ENCODE measurements around the gene GPSM1. TPM values are rescaled to one million over a fixed set of nuclear protein-coding genes. Genes with fewer than 3 reads are reported as not detected.

GPSM1 gene
- total RNA-seq, 3 donors from 2014 or later, result 2.4 to 15.0 (median 4.2) TPM

DNA sequence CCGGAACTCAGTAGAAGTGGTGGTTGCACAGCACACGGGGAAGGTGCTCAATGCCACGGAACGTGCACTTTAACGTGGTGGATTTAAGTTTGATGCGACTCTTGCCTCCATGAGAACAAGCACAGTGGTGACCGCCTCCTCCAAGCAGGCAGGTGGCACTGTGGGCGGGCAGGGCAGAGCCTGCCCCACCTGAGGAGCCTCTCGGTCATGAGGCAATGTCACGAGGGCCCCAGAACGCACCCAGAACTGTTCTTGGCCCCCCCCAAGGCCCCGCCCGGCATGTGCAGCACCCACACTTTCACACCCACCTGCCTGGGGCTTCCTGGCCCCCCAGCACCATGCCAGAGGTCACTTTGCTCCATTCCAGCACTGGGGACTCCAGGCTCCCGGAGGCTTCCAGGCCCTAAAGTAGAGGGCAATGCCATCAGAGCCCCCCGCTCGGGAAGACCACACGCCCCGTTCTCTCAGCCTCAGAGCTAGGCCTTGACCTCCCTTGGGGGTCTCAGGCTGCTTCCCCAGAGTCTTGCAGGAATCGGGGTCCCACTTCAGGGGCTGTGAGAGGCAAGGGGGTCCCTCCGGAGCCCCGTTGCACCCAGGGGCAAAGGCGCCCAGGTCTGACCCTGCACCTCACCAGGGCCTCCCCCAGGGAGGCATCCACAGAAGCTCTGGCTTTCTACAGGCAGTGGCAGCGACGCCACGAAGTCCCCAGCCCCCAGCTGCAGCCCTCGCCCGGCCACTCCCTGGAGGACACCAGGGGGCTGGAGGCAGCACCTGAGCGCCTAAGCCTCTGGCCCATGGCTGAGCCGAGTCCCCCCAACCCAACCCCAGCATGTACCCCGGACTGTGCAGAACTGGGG lies 37.5 kb upstream of the GPSM1 start:
- Histone ChIP-seq H3K4me1 (ENCODE audit: low read depth) (no peaks in the 10 kb centered on the region), H3K36me3 (ENCODE audit: low read depth) (no peaks in the 10 kb centered on the region), H3K4me3 (no peak overlapping the region), H3K9me3 (no peaks in the 10 kb centered on the region)
- intact Hi-C loops (cut with DNase I, micrococcal nuclease), result no loop called here
- ATAC-seq (peak; percentile 26), DNase-seq (peak in 1 of 3 donors; percentile 44)
- TF ChIP-seq, protein P1, sequence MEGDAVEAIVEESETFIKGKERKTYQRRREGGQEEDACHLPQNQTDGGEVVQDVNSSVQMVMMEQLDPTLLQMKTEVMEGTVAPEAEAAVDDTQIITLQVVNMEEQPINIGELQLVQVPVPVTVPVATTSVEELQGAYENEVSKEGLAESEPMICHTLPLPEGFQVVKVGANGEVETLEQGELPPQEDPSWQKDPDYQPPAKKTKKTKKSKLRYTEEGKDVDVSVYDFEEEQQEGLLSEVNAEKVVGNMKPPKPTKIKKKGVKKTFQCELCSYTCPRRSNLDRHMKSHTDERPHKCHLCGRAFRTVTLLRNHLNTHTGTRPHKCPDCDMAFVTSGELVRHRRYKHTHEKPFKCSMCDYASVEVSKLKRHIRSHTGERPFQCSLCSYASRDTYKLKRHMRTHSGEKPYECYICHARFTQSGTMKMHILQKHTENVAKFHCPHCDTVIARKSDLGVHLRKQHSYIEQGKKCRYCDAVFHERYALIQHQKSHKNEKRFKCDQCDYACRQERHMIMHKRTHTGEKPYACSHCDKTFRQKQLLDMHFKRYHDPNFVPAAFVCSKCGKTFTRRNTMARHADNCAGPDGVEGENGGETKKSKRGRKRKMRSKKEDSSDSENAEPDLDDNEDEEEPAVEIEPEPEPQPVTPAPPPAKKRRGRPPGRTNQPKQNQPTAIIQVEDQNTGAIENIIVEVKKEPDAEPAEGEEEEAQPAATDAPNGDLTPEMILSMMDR (IDR thresholded peaks at IDR 0.05), result no peak

DNA sequence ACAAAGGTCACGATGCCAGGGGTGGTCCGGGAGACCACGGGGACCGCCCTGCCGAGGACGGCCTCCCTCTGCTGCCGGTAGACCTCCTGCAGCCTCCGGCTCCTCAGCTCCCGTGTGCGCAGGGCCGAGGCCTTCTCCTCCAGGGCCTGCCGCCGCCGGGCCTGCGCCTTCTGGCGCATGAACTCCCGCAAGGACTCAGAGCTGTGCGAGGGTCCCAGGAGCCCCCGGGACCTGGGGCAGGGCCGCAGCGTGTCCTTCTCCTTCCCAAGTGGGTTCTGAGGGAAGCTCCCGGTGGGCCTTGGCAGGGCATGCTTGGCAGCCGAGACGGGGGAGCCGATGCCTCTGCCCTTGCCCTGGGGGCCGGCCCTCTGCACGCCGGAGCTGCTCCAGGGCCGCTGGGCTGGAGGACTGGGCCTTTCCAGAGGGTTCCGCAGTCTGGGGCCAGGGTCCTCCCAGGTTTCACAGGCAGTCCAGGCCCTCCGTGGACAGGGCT lies 36.8 kb upstream of the GPSM1 start:
- no peak for ATAC-seq
- no peak overlapping the region for H3K4me3 ChIP-seq
- H3K4me1 ChIP-seq (ENCODE audit: low read depth), result no peaks in the 10 kb centered on the region
- no peaks in the 10 kb centered on the region for H3K36me3 ChIP-seq (ENCODE audit: low read depth)
- intact Hi-C loops (cut with DNase I, micrococcal nuclease), result no loop called here
- DNase-seq, result peak in 1 of 3 donors; percentile 40
- TF ChIP-seq, protein P1 (IDR thresholded peaks at IDR 0.05), result no peak
- H3K9me3 ChIP-seq, result no peaks in the 10 kb centered on the region

DNA sequence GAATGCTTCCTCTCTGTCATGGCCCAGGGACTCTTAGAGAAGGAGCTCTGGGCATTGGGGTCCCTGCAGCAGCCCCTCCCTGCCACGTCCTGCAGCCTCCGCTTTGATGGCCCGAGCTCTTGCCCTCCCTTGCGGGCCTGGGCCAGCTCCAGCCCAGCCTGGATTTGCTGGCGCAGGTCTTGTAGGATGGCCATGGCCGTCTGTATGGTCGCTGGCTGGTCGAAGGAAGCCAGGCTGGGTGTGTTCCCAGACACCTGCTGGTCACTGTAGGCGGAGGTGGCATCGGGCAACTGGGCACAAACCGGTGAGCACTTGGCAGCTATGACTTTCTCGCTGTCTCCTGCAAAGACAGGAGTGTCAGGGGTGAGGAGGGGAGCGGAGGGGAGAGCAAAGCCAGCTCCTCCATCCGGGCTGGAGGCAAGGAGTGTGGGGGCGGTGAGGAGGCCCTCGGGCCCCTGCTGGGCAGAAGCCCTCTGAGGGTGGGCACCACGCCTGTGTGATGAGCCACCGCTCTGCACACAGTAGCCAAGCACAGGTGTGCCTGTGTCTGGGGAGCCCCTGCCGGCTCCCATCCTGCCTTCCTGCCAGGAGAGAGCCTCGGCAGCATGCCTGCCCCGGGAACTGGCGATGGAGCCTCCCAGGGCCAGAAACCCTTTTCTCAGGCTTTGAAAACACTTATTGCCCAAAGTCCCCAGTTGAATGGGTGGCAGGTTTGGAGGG lies 35.9 kb upstream of the GPSM1 start:
- intact Hi-C loops (cut with DNase I, micrococcal nuclease), result no loop called here
- TF ChIP-seq, protein P1 (IDR thresholded peaks at IDR 0.05), result no peak
- Histone ChIP-seq H3K9me3 (no peaks in the 10 kb centered on the region), H3K4me1 (ENCODE audit: low read depth) (peaks cover 3% of the 10 kb centered on the region), H3K4me3 (no peak overlapping the region), H3K36me3 (ENCODE audit: low read depth) (no peaks in the 10 kb centered on the region)
- ATAC-seq, result no peak
- peak in 1 of 3 donors; percentile 37 for DNase-seq

DNA sequence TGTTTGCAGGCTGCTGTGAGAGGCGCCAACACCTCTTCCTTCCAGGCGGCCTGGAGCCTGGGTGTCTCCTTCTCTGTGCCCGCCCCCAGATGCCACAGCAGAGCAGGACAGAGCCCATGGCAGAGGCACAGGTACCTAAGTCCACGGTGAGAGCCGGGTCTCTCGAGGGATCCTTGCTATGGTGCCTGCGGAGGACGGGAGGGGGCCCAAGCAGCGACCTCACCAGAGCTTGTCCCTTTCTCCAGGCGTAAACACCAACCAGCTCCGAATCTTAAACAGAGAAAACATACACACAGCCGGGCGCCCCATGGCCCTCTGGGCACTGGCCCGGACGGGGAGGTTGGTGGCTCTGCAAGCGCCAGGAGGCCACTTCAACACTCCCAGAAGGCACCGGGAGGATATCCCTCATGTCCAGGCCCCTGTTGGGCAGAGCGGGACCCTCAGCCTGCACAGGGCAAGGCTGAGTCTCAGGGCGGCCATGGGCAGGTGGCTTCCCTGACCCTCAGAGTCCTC lies 35.3 kb upstream of the GPSM1 start:
- intact Hi-C loops (cut with DNase I, micrococcal nuclease), result no loop called here
- ATAC-seq (no peak), DNase-seq (peak in 1 of 3 donors; percentile 30)
- TF ChIP-seq, protein P1 (IDR thresholded peaks at IDR 0.05), result no peak
- no peaks in the 10 kb centered on the region for H3K36me3 ChIP-seq (ENCODE audit: low read depth)
- no peaks in the 10 kb centered on the region for H3K9me3 ChIP-seq
- peaks cover 9% of the 10 kb centered on the region for H3K4me1 ChIP-seq (ENCODE audit: low read depth)
- no peak overlapping the region for H3K4me3 ChIP-seq

DNA sequence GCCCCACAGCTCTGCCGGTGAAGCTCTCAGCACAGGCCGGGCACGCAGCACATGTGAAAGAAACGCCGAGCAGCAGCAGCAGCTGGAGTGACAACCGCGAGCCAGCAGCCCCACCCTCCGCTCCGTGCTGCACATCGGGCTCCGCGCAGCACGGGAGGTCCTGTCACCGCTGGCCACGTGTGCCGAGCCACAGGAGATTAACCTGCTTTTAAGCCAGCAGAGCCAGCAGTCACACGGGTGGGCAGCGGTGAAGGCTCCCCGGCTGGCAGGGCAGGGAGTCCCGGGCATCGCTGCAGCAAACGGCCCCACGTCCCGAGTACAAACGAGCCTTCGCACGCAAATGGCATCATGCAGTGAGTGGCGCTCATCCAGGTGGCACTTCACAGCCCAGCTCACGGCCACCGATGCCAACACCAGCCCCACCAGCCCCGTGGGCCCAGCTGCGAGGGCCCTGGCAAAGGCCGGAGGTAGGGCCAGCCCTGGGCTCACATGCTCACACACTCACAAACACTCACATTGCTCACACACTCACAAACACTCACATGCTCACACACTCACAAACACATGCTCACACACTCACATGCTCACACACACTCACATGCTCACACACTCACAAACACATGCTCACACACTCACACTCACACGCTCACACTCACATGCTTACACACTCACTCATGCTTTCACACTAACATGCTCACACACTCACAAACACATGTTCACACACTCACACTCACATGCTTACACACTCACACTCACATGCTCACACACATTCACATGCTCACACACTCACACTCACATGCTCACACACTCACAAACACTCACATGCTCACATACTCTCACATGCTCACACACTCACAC lies 34.5 kb upstream of the GPSM1 start:
- Histone ChIP-seq H3K36me3 (ENCODE audit: low read depth) (no peaks in the 10 kb centered on the region), H3K9me3 (no peaks in the 10 kb centered on the region), H3K4me1 (ENCODE audit: low read depth) (peaks cover 9% of the 10 kb centered on the region), H3K4me3 (no peak overlapping the region)
- TF ChIP-seq, protein P1 (IDR thresholded peaks at IDR 0.05), result no peak
- peak in 1 of 3 donors; percentile 46 for DNase-seq
- ATAC-seq, result no peak
- intact Hi-C loops (cut with DNase I, micrococcal nuclease), result no loop called here

Measured in mucosa of descending colon (tissue), 3 donors.